Nephron (organoid): Measurements from ENCODE around the gene SCYL2.

Source experiments
- H3K27ac Mint-ChIP-seq, 3 experiments: 2 replicates each; pipeline ENCODE4 v1.8.0; 2020; ENCODE audit warnings: mixed read lengths in 3 of 3, mild to moderate bottlenecking in 2 of 3, moderate library complexity in 1 of 3
- H3K27me3 Mint-ChIP-seq: 2 replicates; pipeline ENCODE4 v1.8.0; 2021; ENCODE audit warnings: low read depth, mild to moderate bottlenecking, moderate library complexity, mixed read lengths
- H3K36me3 Mint-ChIP-seq: 2 replicates; pipeline ENCODE4 v1.8.0; 2020; ENCODE audit warnings: low read depth, mixed read lengths
- H3K4me1 Mint-ChIP-seq: 2 replicates; pipeline ENCODE4 v1.8.0; 2020; ENCODE audit warnings: mixed read lengths
- H3K4me3 Mint-ChIP-seq, 3 experiments: 2 replicates each; pipeline ENCODE4 v1.8.0; 2020; ENCODE audit warnings: mild to moderate bottlenecking in 3 of 3, mixed read lengths in 3 of 3, moderate library complexity in 2 of 3
- H3K9me3 Mint-ChIP-seq: 2 replicates; pipeline ENCODE4 v1.8.0; 2020; ENCODE audit warnings: mixed read lengths
- TF ChIP-seq, protein P1 (sequence below), 3 experiments: fragments of 200-600 bp; sonication (generic); IDR thresholded peaks; one replicate each; pipeline ENCODE4 v1.5.0; 2021; ENCODE audit warnings: antibody characterized with exemption in 3 of 3; ENCODE audit not compliant: unreplicated experiment in 3 of 3

SCYL2 gene

DNA sequence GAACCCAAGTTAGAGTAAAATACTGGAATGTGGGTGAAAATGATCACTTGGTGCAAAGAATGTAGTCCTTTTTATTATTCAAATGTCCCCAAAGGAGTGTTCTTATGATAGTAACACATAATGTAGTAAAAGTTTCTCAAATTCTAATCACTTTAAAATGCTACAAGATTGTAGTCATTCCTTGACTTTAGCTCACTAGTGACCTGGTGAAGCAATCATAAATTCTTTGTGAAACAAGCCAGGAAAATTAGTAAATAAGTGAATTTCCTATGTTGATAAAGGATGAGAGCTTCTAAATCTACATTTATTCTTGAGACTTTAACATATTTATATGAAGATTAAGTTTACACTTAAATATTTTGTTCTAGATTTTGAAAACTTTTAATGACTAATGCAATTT lies 59.2 kb downstream of the SCYL2 start:
- TF ChIP-seq, protein P1, sequence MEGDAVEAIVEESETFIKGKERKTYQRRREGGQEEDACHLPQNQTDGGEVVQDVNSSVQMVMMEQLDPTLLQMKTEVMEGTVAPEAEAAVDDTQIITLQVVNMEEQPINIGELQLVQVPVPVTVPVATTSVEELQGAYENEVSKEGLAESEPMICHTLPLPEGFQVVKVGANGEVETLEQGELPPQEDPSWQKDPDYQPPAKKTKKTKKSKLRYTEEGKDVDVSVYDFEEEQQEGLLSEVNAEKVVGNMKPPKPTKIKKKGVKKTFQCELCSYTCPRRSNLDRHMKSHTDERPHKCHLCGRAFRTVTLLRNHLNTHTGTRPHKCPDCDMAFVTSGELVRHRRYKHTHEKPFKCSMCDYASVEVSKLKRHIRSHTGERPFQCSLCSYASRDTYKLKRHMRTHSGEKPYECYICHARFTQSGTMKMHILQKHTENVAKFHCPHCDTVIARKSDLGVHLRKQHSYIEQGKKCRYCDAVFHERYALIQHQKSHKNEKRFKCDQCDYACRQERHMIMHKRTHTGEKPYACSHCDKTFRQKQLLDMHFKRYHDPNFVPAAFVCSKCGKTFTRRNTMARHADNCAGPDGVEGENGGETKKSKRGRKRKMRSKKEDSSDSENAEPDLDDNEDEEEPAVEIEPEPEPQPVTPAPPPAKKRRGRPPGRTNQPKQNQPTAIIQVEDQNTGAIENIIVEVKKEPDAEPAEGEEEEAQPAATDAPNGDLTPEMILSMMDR (IDR thresholded peaks at IDR 0.05; ENCODE audit: unreplicated experiment in 3 of 3) = no peak
- Mint-ChIP-seq H3K4me1 (no peaks in the 10 kb centered on the region), H3K27me3 (no peaks in the 10 kb centered on the region), H3K4me3 (no peak overlapping the region), H3K36me3 (peaks cover 52% of the 10 kb centered on the region), H3K27ac (no peak overlapping the region), H3K9me3 (no peaks in the 10 kb centered on the region)

DNA sequence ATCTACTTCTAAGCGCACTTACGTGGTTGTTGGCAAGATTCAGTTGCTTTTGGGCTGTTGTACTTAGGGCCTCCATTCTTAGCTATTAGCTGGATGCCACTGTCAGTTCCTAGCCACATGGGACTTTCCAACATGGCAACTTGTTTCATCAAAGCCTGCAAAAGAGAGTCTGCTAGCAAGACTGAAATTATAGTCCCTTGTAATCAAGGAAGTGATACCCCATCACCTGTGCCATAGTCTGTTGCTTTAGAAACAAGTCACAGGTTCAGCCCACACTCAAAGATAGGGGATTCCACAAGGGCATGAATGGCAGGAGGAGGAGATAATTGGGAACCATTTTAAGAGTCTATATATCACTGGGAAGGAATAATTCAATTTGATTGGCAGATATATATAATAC lies 62.8 kb downstream of the SCYL2 start:
- no peak overlapping the region for H3K4me3 Mint-ChIP-seq
- TF ChIP-seq, protein P1 (IDR thresholded peaks at IDR 0.05; ENCODE audit: unreplicated experiment in 3 of 3) = no peak
- H3K27me3 Mint-ChIP-seq = no peaks in the 10 kb centered on the region
- no peak overlapping the region for H3K27ac Mint-ChIP-seq
- H3K4me1 Mint-ChIP-seq = no peaks in the 10 kb centered on the region
- peaks cover 58% of the 10 kb centered on the region for H3K36me3 Mint-ChIP-seq
- no peaks in the 10 kb centered on the region for H3K9me3 Mint-ChIP-seq

DNA sequence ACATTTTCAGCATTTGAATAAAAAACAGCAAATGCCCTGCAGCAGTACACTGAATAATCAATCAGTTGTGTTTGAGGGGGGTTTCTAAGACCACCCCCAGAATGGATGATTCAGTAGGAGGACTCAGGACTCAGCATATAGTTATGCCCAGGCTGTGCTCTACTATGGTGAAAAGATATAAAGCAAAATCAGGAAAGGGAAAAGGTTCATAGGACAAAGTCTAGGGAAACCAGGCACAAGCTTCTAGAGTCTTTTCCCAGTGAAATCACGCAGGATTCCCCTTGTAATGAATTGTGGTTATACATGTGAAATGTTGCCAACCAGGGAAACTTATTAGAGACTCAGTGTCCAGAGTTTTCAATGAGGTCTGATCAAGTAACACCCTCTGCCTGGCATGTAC lies 64.9 kb downstream of the SCYL2 start:
- Mint-ChIP-seq H3K4me1 (no peaks in the 10 kb centered on the region), H3K27ac (no peak overlapping the region), H3K36me3 (peaks cover 71% of the 10 kb centered on the region), H3K4me3 (no peak overlapping the region), H3K27me3 (no peaks in the 10 kb centered on the region), H3K9me3 (no peaks in the 10 kb centered on the region)
- TF ChIP-seq, protein P1 (IDR thresholded peaks at IDR 0.05; ENCODE audit: unreplicated experiment in 3 of 3) = no peak

DNA sequence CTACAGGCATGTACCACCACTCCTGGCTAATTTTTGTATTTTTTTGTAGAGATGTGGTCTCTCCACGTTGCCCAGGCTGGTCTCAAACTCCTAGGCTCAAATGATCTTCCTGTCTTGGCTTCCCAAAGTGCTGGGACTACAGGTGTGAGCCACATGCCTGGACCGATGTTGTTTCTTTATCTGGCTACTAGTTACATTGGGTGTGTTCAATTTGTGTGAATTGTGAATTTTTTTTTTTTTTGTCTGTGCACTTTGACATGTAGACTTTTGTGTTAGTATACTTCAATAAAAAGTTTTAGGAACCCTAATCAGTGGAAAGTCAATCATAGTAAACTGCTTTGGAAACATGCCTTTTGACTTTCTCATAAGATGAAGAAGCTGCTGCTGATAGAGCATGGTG lies 65.9 kb downstream of the SCYL2 start:
- TF ChIP-seq, protein P1 (IDR thresholded peaks at IDR 0.05; ENCODE audit: unreplicated experiment in 3 of 3) = no peak
- no peak overlapping the region for H3K4me3 Mint-ChIP-seq
- no peak overlapping the region for H3K27ac Mint-ChIP-seq
- no peaks in the 10 kb centered on the region for H3K9me3 Mint-ChIP-seq
- no peaks in the 10 kb centered on the region for H3K27me3 Mint-ChIP-seq
- peaks cover 72% of the 10 kb centered on the region for H3K36me3 Mint-ChIP-seq
- no peaks in the 10 kb centered on the region for H3K4me1 Mint-ChIP-seq

DNA sequence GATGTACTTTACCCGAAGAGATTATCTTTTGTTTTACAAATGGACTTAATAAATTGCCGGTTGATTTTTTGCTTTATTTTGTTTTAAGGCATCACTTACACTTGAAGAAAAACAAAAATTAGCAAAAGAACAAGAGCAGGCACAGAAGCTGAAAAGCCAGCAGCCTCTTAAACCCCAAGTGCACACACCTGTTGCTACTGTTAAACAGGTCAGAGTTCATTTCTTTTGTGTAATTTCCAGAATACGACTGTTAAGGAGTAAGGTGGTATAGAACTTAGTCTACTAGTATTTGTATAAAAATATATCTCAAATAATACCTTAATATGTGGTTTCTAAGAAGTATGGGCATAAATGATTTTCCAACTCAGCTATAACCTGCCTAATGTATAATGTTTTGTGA lies 70.3 kb downstream of the SCYL2 start:
- H3K36me3 Mint-ChIP-seq = peaks cover 52% of the 10 kb centered on the region
- H3K27me3 Mint-ChIP-seq = no peaks in the 10 kb centered on the region
- H3K4me1 Mint-ChIP-seq = no peaks in the 10 kb centered on the region
- TF ChIP-seq, protein P1 (IDR thresholded peaks at IDR 0.05; ENCODE audit: unreplicated experiment in 3 of 3) = no peak
- H3K4me3 Mint-ChIP-seq = no peak overlapping the region
- no peak overlapping the region for H3K27ac Mint-ChIP-seq
- H3K9me3 Mint-ChIP-seq = peaks cover under 1% of the 10 kb centered on the region

DNA sequence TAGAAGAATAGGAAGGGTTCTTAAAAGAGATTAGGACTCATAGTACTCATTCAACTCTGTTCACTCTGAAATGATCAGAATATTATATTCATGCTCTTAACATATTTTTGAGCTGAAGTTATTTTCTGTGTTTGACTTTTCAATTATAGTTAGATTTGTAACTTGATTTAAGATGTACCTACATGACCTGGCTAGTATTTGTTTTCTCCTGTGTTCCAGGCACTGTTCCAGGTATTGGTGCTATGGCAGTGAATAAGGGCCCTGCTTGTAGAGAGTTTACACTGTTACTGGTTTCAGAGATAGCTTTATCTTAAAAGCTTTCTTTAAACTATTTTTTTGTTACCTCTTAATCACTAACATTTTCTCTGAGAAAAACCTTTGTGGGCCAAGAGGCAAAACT lies 70.8 kb downstream of the SCYL2 start:
- Mint-ChIP-seq H3K27ac (no peak overlapping the region), H3K36me3 (peaks cover 53% of the 10 kb centered on the region), H3K4me3 (no peak overlapping the region), H3K4me1 (no peaks in the 10 kb centered on the region), H3K9me3 (peaks cover 3% of the 10 kb centered on the region), H3K27me3 (no peaks in the 10 kb centered on the region)
- TF ChIP-seq, protein P1 (IDR thresholded peaks at IDR 0.05; ENCODE audit: unreplicated experiment in 3 of 3) = no peak
